Ishikawa (cell line): ENCODE data around the gene INTS6.

Source experiments
- CEBPB ChIP-seq: IDR thresholded peaks from 2 replicates; pipeline ENCODE4 v1.6.1; 2012
- CREB1 ChIP-seq: IDR thresholded peaks from 2 replicates; pipeline ENCODE4 v1.6.1; 2012; ENCODE audit warnings: low read depth
- EGR1 ChIP-seq: IDR thresholded peaks from 2 replicates; pipeline ENCODE4 v1.6.1; 2012
- EP300 ChIP-seq: IDR thresholded peaks from 2 replicates; pipeline ENCODE4 v1.6.1; 2012; ENCODE audit warnings: borderline replicate concordance
- FOXM1 ChIP-seq: IDR thresholded peaks from 2 replicates; pipeline ENCODE4 v1.6.1; 2012; ENCODE audit warnings: low read depth, borderline replicate concordance
- MAX ChIP-seq: IDR thresholded peaks from 2 replicates; pipeline ENCODE4 v1.6.1; 2012
- NFIC ChIP-seq: IDR thresholded peaks from 2 replicates; pipeline ENCODE4 v1.6.1; 2012
- RAD21 ChIP-seq: IDR thresholded peaks from 2 replicates; pipeline ENCODE4 v1.6.1; 2012; ENCODE audit warnings: low read depth
- REST ChIP-seq: IDR thresholded peaks from 2 replicates; pipeline ENCODE4 v1.6.1; 2012; ENCODE audit warnings: low read depth, mild to moderate bottlenecking
- TAF1 ChIP-seq: IDR thresholded peaks from 2 replicates; pipeline ENCODE4 v1.6.1; 2012; ENCODE audit warnings: low read depth, mild to moderate bottlenecking
- TCF12 ChIP-seq: IDR thresholded peaks from 2 replicates; pipeline ENCODE4 v1.6.1; 2012; ENCODE audit warnings: low read depth
- TEAD4 ChIP-seq: IDR thresholded peaks from 2 replicates; pipeline ENCODE4 v1.6.1; 2012
- USF1 ChIP-seq: IDR thresholded peaks from 2 replicates; pipeline ENCODE4 v1.6.1; 2012
- YY1 ChIP-seq: IDR thresholded peaks from 2 replicates; pipeline ENCODE4 v1.6.1; 2012; ENCODE audit warnings: low read depth
- ZBTB7A ChIP-seq: IDR thresholded peaks from 2 replicates; pipeline ENCODE4 v1.6.1; 2012; ENCODE audit warnings: low read depth

INTS6 gene

GRCh38 chr13:51370811-51371210 lies 82.0 kb downstream of the INTS6 start:
- no peak for TF ChIP-seq RAD21

- TF ChIP-seq MAX (no peak), CEBPB (no peak), EGR1 (no peak), REST (no peak), TEAD4 (no peak), CREB1 (no peak), USF1 (no peak), RAD21 (no peak), TCF12 (no peak), NFIC (no peak), FOXM1 (no peak), ZBTB7A (no peak), EP300 (no peak), YY1 (no peak), TAF1 (no peak)
Measured at GRCh38 chr13:51370116-51370515, 82.7 kb downstream of the INTS6 start.

GRCh38 chr13:51364404-51365008 lies 88.3 kb downstream of the INTS6 start:
- TF ChIP-seq TCF12: no peak
- no peak for TF ChIP-seq MAX
- TF ChIP-seq YY1: no peak
- TF ChIP-seq ZBTB7A: no peak
- no peak for TF ChIP-seq CEBPB
- no peak for TF ChIP-seq EP300
- TF ChIP-seq FOXM1: no peak
- TF ChIP-seq TEAD4: no peak
- TF ChIP-seq USF1: no peak
- TF ChIP-seq REST: no peak

GRCh38 chr13:51363625-51364024 lies 89.2 kb downstream of the INTS6 start:
- TF ChIP-seq REST: no peak
- no peak for TF ChIP-seq CEBPB
- no peak for TF ChIP-seq MAX
- TF ChIP-seq TCF12: no peak
- TF ChIP-seq CREB1: no peak
- TF ChIP-seq TAF1: no peak

GRCh38 chr13:51361106-51361505 lies 91.7 kb downstream of the INTS6 start:
- TF ChIP-seq CREB1 (no peak), CEBPB (no peak), TCF12 (no peak), YY1 (no peak), ZBTB7A (no peak)
